ENCODE results near the gene RAB11FIP4. TPM values are rescaled to one million over a fixed set of nuclear protein-coding genes. Genes with fewer than 3 reads are reported as not detected.

The RAB11FIP4 gene
- total and polyA plus RNA-seq, 2 of the 8 experiments (the other 6 are each of a cell fraction or from before 2014, with no cell fraction given): 21.7 to 53.2 TPM

GRCh38 chr17:31568121-31568520 lies 176.6 kb downstream of the RAB11FIP4 start:
- WGBS, 2 experiments (ENCODE audit: extremely low coverage in 1 of 2, insufficient coverage in 1 of 2, insufficient read length in 1 of 2, insufficient replicate concordance in 2 of 2, low coverage in 1 of 2, low lambda C conversion rate in 2 of 2, missing lambda C conversion rate in 1 of 2): 91% methylated on average over 9 of the region's 9 CpGs; no CpG with 5 or more reads in 1 of the 2 experiments
- ChIA-PET CTCF (ENCODE audit: partially characterized antibody) (no interaction called here), POLR2A (ENCODE audit: partially characterized antibody) (no interaction called here)
- Histone ChIP-seq H3K27ac (ENCODE audit: low read depth, low read length) (no peak overlapping the region), H3K14ac (ENCODE audit: insufficient read length) (no peak overlapping the region), H2BK5ac (ENCODE audit: low read depth, low read length) (no peak overlapping the region), H3K23ac (ENCODE audit: insufficient read length) (no peak overlapping the region), H3K4me3 (ENCODE audit: extremely low read depth in 1 of 4, insufficient read depth in 2 of 4, low read depth in 3 of 4, low read length in 4 of 4) (no peak overlapping the region), H2BK12ac (ENCODE audit: low read depth, low read length) (no peak overlapping the region), H3K4me2 (ENCODE audit: insufficient read depth in 1 of 2, low read depth in 2 of 2, low read length in 2 of 2) (no peak overlapping the region), H3K4me1 (replicated peaks in 1 of 4; ENCODE audit: control insufficient read depth in 3 of 4, insufficient read depth in 4 of 4, low read length in 3 of 4) (peaks cover 0 to 7% (median 4%) of the 10 kb centered on the region in 4 experiments; a peak in 5 of 7 replicates), H3K79me2 (ENCODE audit: control insufficient read depth in 1 of 2, insufficient read depth in 2 of 2, low read length in 2 of 2) (no peaks in the 10 kb centered on the region), H4K20me1 (replicated peaks in 1 of 2; ENCODE audit: control insufficient read depth in 1 of 2, insufficient read depth in 2 of 2, low read length in 2 of 2) (peaks cover under 1% of the 10 kb centered on the region in 2 experiments), H3K9me3 (ENCODE audit: insufficient read depth in 2 of 2, low read depth in 1 of 2, low read length in 1 of 2) (no peaks in the 10 kb centered on the region), H4K91ac (replicated peaks; ENCODE audit: insufficient read length, low read length) (no peak overlapping the region), H2BK20ac (ENCODE audit: low read length) (no peak overlapping the region), H3K23me2 (ENCODE audit: low read depth, low read length) (no peaks in the 10 kb centered on the region; the same call in 1 of the 2 replicates), H3K9ac (replicated peaks in 1 of 4; ENCODE audit: extremely low read depth in 1 of 4, low read depth in 3 of 4, low read length in 3 of 4) (no peak overlapping the region), H3K79me1 (ENCODE audit: low read depth, low read length) (peaks cover 5% of the 10 kb centered on the region; the same call in 1 of the 2 replicates), H2AK5ac (ENCODE audit: low read depth, low read length) (no peak overlapping the region), H3K27me3 (replicated peaks in 1 of 4; ENCODE audit: control insufficient read depth in 3 of 4, extremely low read depth in 1 of 4, insufficient read depth in 3 of 4, low read length in 3 of 4) (no peaks in the 10 kb centered on the region), H3K36me3 (ENCODE audit: control insufficient read depth in 2 of 4, insufficient read depth in 4 of 4, low read length in 3 of 4) (no peaks in the 10 kb centered on the region), H4K8ac (ENCODE audit: extremely low read depth, insufficient read depth, low read length) (no peak overlapping the region), H2BK120ac (replicated peaks; ENCODE audit: low read depth, low read length) (no peak overlapping the region), H3K4ac (replicated peaks; ENCODE audit: insufficient read length, low read depth, low read length) (no peak overlapping the region), H3K18ac (ENCODE audit: extremely low read depth, low read length) (no peak overlapping the region), H4K5ac (ENCODE audit: insufficient read length, low read depth, low read length) (no peak overlapping the region), H2BK15ac (ENCODE audit: low read length) (no peak overlapping the region), H2AFZ (ENCODE audit: low read length) (no peak overlapping the region), H3K56ac (replicated peaks; ENCODE audit: insufficient read length, low read depth, low read length) (no peak overlapping the region)
- DNase-seq (ENCODE audit: low read depth in 1 of 2, low spot score in 2 of 2) (no peak), FAIRE-seq (no peak)
- no peak for TF ChIP-seq GTF2F1 (IDR thresholded peaks at IDR 0.05; ENCODE audit: borderline replicate concordance, low read depth, low read length)
- TF ChIP-seq KDM4A (IDR thresholded peaks at IDR 0.05; ENCODE audit: low read depth, low read length, severe bottlenecking): no peak
- TF ChIP-seq KDM1A (IDR thresholded peaks at IDR 0.05; ENCODE audit: borderline replicate concordance, low read length): no peak
- TF ChIP-seq NANOG (IDR thresholded peaks at IDR 0.05; ENCODE audit: insufficient read depth, low read depth, low read length, poor library complexity, severe bottlenecking): no peak
- TF ChIP-seq SAP30 (IDR thresholded peaks at IDR 0.05; ENCODE audit: insufficient read depth, insufficient replicate concordance, low read length): no peak
- TF ChIP-seq TBP (IDR thresholded peaks at IDR 0.05; ENCODE audit: low read depth, low read length): no peak
- TF ChIP-seq RFX5 (IDR thresholded peaks at IDR 0.05; ENCODE audit: borderline replicate concordance, low read depth, low read length): no peak
- TF ChIP-seq E2F6 (IDR thresholded peaks at IDR 0.05): no peak
- no peak for TF ChIP-seq MAX (IDR thresholded peaks at IDR 0.05)
- TF ChIP-seq CTBP2 (IDR thresholded peaks at IDR 0.05; ENCODE audit: borderline replicate concordance, insufficient read depth, insufficient read length, low read length): no peak
- no peak for TF ChIP-seq ATF2 (IDR thresholded peaks at IDR 0.05; ENCODE audit: low read length)
